Body of pancreas (tissue), 4 donors: ENCODE measurements around the gene ERC2.

ENCODE experiments used
- POLR2A ChIP-seq, 3 donors: fragments of 450-650 bp; IDR thresholded peaks; one replicate each; pipeline ENCODE4 v1.6.1; 2016; ENCODE audit warnings: antibody characterized with exemption in 3 of 3, mild to moderate bottlenecking in 2 of 3
- TF ChIP-seq, protein P1 (sequence below), 7 experiments: fragments of 450-650 bp in 4 of 7; fragments of 200-600 bp in 3 of 7; sonication (generic) in 3 of 7; IDR thresholded peaks; one replicate each; pipeline ENCODE4 v1.5.1; 2016 to 2019; ENCODE audit warnings: antibody characterized with exemption in 7 of 7

DNA sequence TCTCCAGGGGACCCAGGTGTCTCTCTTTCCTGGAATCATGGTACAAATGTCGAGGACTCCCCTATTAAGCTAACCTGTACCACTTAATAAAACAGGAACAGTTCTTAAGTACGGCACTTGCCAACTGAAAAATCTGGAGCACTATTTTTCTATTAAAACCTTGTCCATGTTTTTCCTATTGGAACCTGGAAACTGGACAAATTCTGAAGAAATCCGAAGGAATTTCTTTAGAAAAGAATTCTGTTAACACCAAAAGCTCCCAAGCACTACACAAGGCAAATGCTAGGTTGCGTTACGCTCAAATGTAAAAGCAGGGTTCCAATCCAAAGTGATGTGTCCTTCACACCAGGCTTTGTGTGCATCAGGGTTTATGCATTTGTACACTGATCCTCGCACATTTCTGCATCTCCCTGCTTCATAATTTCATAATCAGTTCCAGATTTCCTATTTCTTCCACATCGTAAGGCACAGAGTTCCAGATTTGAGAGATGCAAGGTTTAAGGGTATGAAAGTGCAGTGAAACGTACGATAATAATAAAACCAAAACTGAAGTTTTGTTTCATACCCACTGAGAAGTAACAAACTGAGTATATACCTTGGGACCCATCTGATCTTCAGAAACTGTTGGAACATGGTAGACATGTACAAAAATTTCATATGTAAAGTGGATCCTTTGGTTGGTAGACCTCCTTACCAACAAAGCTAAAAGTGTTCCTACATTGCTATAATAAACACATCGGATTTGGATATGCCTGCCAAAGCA lies 849.0 kb downstream of the ERC2 start:
- no peak for TF ChIP-seq POLR2A (IDR thresholded peaks at IDR 0.05)
- TF ChIP-seq, protein P1, sequence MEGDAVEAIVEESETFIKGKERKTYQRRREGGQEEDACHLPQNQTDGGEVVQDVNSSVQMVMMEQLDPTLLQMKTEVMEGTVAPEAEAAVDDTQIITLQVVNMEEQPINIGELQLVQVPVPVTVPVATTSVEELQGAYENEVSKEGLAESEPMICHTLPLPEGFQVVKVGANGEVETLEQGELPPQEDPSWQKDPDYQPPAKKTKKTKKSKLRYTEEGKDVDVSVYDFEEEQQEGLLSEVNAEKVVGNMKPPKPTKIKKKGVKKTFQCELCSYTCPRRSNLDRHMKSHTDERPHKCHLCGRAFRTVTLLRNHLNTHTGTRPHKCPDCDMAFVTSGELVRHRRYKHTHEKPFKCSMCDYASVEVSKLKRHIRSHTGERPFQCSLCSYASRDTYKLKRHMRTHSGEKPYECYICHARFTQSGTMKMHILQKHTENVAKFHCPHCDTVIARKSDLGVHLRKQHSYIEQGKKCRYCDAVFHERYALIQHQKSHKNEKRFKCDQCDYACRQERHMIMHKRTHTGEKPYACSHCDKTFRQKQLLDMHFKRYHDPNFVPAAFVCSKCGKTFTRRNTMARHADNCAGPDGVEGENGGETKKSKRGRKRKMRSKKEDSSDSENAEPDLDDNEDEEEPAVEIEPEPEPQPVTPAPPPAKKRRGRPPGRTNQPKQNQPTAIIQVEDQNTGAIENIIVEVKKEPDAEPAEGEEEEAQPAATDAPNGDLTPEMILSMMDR (IDR thresholded peaks at IDR 0.05), result no peak
